Endothelial cell of umbilical vein (primary cell): ENCODE data around the gene SOX10. TPM values are rescaled to one million over a fixed set of nuclear protein-coding genes. Genes with fewer than 3 reads are reported as not detected.

ENCODE experiments used
- BruUV-seq: library from RNA; stranded (reverse); fragments of 400-500 nt; replicated peaks from 2 replicates; lab custom pipeline; 2021; lab: Mats Ljungman, UMichigan
- CTCF ChIA-PET: fragments of 300-600, 350-600 bp; sonication (Branson Sonifier 250); formaldehyde crosslinking; loops from one replicate; lab custom pipeline; 2021; ENCODE audit warnings: antibody characterized with exemption, inconsistent platforms; lab: Charles Lee
- POLR2A ChIA-PET: fragments of 300-600, 350-600 bp; sonication (Branson Sonifier 250); formaldehyde crosslinking; loops from one replicate; lab custom pipeline; 2021; ENCODE audit warnings: antibody characterized with exemption, inconsistent platforms; lab: Charles Lee
- DNase-seq: peaks from one replicate; pipeline ENCODE4 v3.0.0-alpha.2; 2011; ENCODE audit warnings: low read depth, low spot score
- FAIRE-seq: peaks from 2 replicates; lab custom pipeline; 2011; peaks lifted over from hg19 to GRCh38; lab: Jason Lieb, UNC
- H2AFZ ChIP-seq: 2 replicates; pipeline ENCODE4 v1.6.0; 2012; ENCODE audit warnings: low read depth, low read length, control low read depth, inconsistent platforms
- H3K27ac ChIP-seq: 2 replicates; pipeline ENCODE4 v1.5.1; 2011; ENCODE audit warnings: low read depth, mild to moderate bottlenecking, control low read depth, low read length, moderate library complexity; ENCODE audit not compliant: insufficient read depth
- H3K27me3 ChIP-seq, 2 experiments: 2 replicates each; pipeline versions ENCODE4 v1.6.0 to v1.6.1; 2011; ENCODE audit warnings: low read length in 2 of 2, mixed read lengths in 1 of 2; ENCODE audit not compliant: control insufficient read depth in 2 of 2, insufficient read depth in 2 of 2
- H3K36me3 ChIP-seq, 2 experiments: 2 replicates in 1 of 2; 3 replicates in 1 of 2; pipeline ENCODE4 v1.5.1; 2011; ENCODE audit warnings: low read length in 2 of 2, mild to moderate bottlenecking in 1 of 2, moderate library complexity in 1 of 2; ENCODE audit not compliant: control insufficient read depth in 2 of 2, insufficient read depth in 2 of 2; ENCODE audit errors: extremely low read depth in 1 of 2
- H3K4me1 ChIP-seq: 3 replicates; pipeline ENCODE4 v1.5.1; 2011; ENCODE audit warnings: mild to moderate bottlenecking, low read length; ENCODE audit not compliant: control insufficient read depth, insufficient read depth; ENCODE audit errors: extremely low read depth
- H3K4me2 ChIP-seq: 2 replicates; pipeline ENCODE4 v1.6.1; 2011; ENCODE audit warnings: low read length, control low read depth, mixed read lengths; ENCODE audit not compliant: insufficient read depth
- H3K4me3 ChIP-seq, 3 experiments: fragments of 200-600 bp in 1 of 3; sonication (generic), shearing (Covaris generic) in 1 of 3; replicated peaks in 1 of 3; 2 replicates each; pipeline ENCODE4 v1.5.1; 2011 to 2016; ENCODE audit warnings: control low read depth in 3 of 3, low read length in 3 of 3, mild to moderate bottlenecking in 2 of 3, inconsistent platforms in 1 of 3, low read depth in 1 of 3, moderate library complexity in 1 of 3; ENCODE audit not compliant: insufficient read depth in 1 of 3
- H3K79me2 ChIP-seq: 2 replicates; pipeline ENCODE4 v1.6.0; 2012; ENCODE audit warnings: low read length, inconsistent platforms; ENCODE audit not compliant: control insufficient read depth, insufficient read depth
- H3K9ac ChIP-seq: replicated peaks from 2 replicates; pipeline ENCODE3; 2011; ENCODE audit warnings: low read length, control low read depth; ENCODE audit not compliant: insufficient read depth; ENCODE audit errors: extremely low read depth
- H3K9me1 ChIP-seq: replicated peaks from 3 replicates; pipeline ENCODE4 v1.6.0; 2011; ENCODE audit warnings: mild to moderate bottlenecking, low read length; ENCODE audit not compliant: control insufficient read depth, insufficient read depth; ENCODE audit errors: extremely low read depth
- H3K9me3 ChIP-seq: replicated peaks from 2 replicates; pipeline ENCODE4 v1.5.1; 2012; ENCODE audit warnings: low read length, inconsistent platforms; ENCODE audit not compliant: control insufficient read depth, insufficient read depth
- H4K20me1 ChIP-seq: replicated peaks from 2 replicates; pipeline ENCODE3; 2011; ENCODE audit warnings: mild to moderate bottlenecking, low read length; ENCODE audit not compliant: control insufficient read depth, insufficient read depth; ENCODE audit errors: extremely low read depth
- EZH2 ChIP-seq: IDR thresholded peaks from 2 replicates; pipeline ENCODE4 v1.6.1; 2012; ENCODE audit warnings: borderline replicate concordance, low read depth, mild to moderate bottlenecking, moderate library complexity, low read length, inconsistent platforms; ENCODE audit not compliant: severe bottlenecking
- FOS ChIP-seq: IDR thresholded peaks from 2 replicates; pipeline ENCODE4 v1.6.1; 2011; ENCODE audit warnings: mild to moderate bottlenecking, low read length, moderate library complexity, borderline replicate concordance; ENCODE audit not compliant: insufficient read depth
- GATA2 ChIP-seq: IDR thresholded peaks from 2 replicates; pipeline ENCODE4 v1.7.0; 2011; ENCODE audit warnings: low read depth, mild to moderate bottlenecking, moderate library complexity, mixed read lengths, low read length; ENCODE audit not compliant: insufficient read length, insufficient read depth
- JUN ChIP-seq: IDR thresholded peaks from 2 replicates; pipeline ENCODE4 v1.6.1; 2011; ENCODE audit warnings: borderline replicate concordance, low read depth; ENCODE audit not compliant: insufficient read length, insufficient read depth
- MYC ChIP-seq: IDR thresholded peaks from one replicate; pipeline ENCODE4 v1.6.1; 2011; ENCODE audit warnings: mild to moderate bottlenecking, low read depth, low read length
- POLR2A ChIP-seq: IDR thresholded peaks from 2 replicates; pipeline ENCODE4 v1.6.1; 2012; ENCODE audit warnings: low read depth, mild to moderate bottlenecking, control low read depth, low read length
- POLR2AphosphoS5 ChIP-seq: IDR thresholded peaks from 2 replicates; pipeline ENCODE4 v1.6.1; 2012; ENCODE audit warnings: low read depth, mild to moderate bottlenecking, control low read depth, low read length, moderate library complexity; ENCODE audit not compliant: insufficient read depth
- dilution Hi-C: fragments of 300-500 bp; cut with MboI; formaldehyde crosslinking; loops from one replicate; pipeline ENCODE4 v1.15.0; 2019; ENCODE audit warnings: low sequenced_read_pairs; ENCODE audit not compliant: extremely low pct_ligation_motif_present
- intact Hi-C: fragments of 100-400 bp; cut with micrococcal nuclease; formaldehyde crosslinking; loops from one replicate; pipeline ENCODE4 v1.10.0; 2022
- polyA plus RNA-seq, 4 experiments: library from polyadenylated mRNA; depleted of rRNA in 3 of 4; stranded (reverse) in 3 of 4; unstranded in 1 of 4; fragments of >200 nt; gene quantifications; 2 replicates each; pipeline versions ENCODE4 v1.2.1 to v1.2.3, GENCODE V29; 2011 to 2012; ENCODE audit warnings: missing spikeins in 1 of 4
- total RNA-seq: library from RNA; stranded (reverse); gene quantifications from 2 replicates; pipeline ENCODE4 v1.2.3, GENCODE V29; 2021
- TF ChIP-seq, protein P1 (sequence below), 2 donors: IDR thresholded peaks; 1 replicate in 1 of 2; 2 replicates in 1 of 2; pipeline ENCODE4 v1.5.1; 2011; ENCODE audit warnings: low read length in 2 of 2, mild to moderate bottlenecking in 2 of 2, moderate library complexity in 2 of 2, control low read depth in 1 of 2, inconsistent platforms in 1 of 2, low read depth in 1 of 2; ENCODE audit not compliant: insufficient read depth in 1 of 2; ENCODE audit errors: extremely low read depth in 1 of 2
- TF ChIP-seq, protein P2 (sequence below): IDR thresholded peaks from 2 replicates; pipeline ENCODE4 v1.6.1; 2011; ENCODE audit not compliant: insufficient read depth, insufficient read length

Gene SOX10
- total and polyA plus RNA-seq, 2 donors (not counting 3 experiments of a cell fraction or from before 2014, with no cell fraction given): not detected

GRCh38 chr22:37986371-37986770 is 2.0 kb upstream of the SOX10 start:
- no peak overlapping the region for H3K27ac ChIP-seq
- H3K36me3 ChIP-seq: no peaks in the 10 kb centered on the region
- no peak overlapping the region for H3K4me2 ChIP-seq
- POLR2A ChIA-PET: no interaction called here
- intact Hi-C loops: no loop called here
- no peaks in the 10 kb centered on the region for H3K9me3 ChIP-seq
- H3K4me3 ChIP-seq: no peak overlapping the region
- CTCF ChIA-PET: no interaction called here
- H3K4me1 ChIP-seq: no peaks in the 10 kb centered on the region
- no TSS peak for BruUV-seq
- H3K9me1 ChIP-seq: no peaks in the 10 kb centered on the region
- no peak for DNase-seq
- no peaks in the 10 kb centered on the region for H4K20me1 ChIP-seq
- no peak for FAIRE-seq
- H3K27me3 ChIP-seq: no peaks in the 10 kb centered on the region
- dilution Hi-C loops: no loop called here
- H2AFZ ChIP-seq: no peak overlapping the region
- H3K79me2 ChIP-seq: no peaks in the 10 kb centered on the region
- TF ChIP-seq, protein P1, sequence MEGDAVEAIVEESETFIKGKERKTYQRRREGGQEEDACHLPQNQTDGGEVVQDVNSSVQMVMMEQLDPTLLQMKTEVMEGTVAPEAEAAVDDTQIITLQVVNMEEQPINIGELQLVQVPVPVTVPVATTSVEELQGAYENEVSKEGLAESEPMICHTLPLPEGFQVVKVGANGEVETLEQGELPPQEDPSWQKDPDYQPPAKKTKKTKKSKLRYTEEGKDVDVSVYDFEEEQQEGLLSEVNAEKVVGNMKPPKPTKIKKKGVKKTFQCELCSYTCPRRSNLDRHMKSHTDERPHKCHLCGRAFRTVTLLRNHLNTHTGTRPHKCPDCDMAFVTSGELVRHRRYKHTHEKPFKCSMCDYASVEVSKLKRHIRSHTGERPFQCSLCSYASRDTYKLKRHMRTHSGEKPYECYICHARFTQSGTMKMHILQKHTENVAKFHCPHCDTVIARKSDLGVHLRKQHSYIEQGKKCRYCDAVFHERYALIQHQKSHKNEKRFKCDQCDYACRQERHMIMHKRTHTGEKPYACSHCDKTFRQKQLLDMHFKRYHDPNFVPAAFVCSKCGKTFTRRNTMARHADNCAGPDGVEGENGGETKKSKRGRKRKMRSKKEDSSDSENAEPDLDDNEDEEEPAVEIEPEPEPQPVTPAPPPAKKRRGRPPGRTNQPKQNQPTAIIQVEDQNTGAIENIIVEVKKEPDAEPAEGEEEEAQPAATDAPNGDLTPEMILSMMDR (IDR thresholded peaks at IDR 0.05; ENCODE audit: extremely low read depth in 1 of 2, insufficient read depth in 1 of 2, low read depth in 1 of 2, low read length in 2 of 2): no peak
- TF ChIP-seq GATA2 (no peak), FOS (no peak)
- H3K9ac ChIP-seq: no peak overlapping the region

GRCh38 chr22:37985751-37986281 is 1.5 kb upstream of the SOX10 start:
- ChIA-PET POLR2A (no interaction called here), CTCF (no interaction called here)
- no peak overlapping the region for H2AFZ ChIP-seq
- H3K36me3 ChIP-seq: no peaks in the 10 kb centered on the region
- dilution Hi-C loops (no loop called here), intact Hi-C loops (no loop called here)
- H4K20me1 ChIP-seq: no peaks in the 10 kb centered on the region
- no peaks in the 10 kb centered on the region for H3K27me3 ChIP-seq
- TF ChIP-seq GATA2 (no peak), POLR2A (no peak), FOS (no peak), EZH2 (no peak), MYC (no peak), POLR2AphosphoS5 (no peak), JUN (no peak)
- TF ChIP-seq, protein P1 (IDR thresholded peaks at IDR 0.05; ENCODE audit: extremely low read depth in 1 of 2, insufficient read depth in 1 of 2, low read depth in 1 of 2, low read length in 2 of 2): no peak
- TF ChIP-seq, protein P2, sequence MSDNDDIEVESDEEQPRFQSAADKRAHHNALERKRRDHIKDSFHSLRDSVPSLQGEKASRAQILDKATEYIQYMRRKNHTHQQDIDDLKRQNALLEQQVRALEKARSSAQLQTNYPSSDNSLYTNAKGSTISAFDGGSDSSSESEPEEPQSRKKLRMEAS: no peak
- H3K79me2 ChIP-seq: no peaks in the 10 kb centered on the region
- no peaks in the 10 kb centered on the region for H3K9me1 ChIP-seq
- no peak overlapping the region for H3K9ac ChIP-seq
- BruUV-seq: no TSS peak
- no peak overlapping the region for H3K4me3 ChIP-seq
- no peaks in the 10 kb centered on the region for H3K9me3 ChIP-seq
- H3K4me1 ChIP-seq: no peaks in the 10 kb centered on the region
- H3K27ac ChIP-seq: no peak overlapping the region
- no peak overlapping the region for H3K4me2 ChIP-seq
- FAIRE-seq (no peak), DNase-seq (no peak)
